ENCODE data around the gene SLC5A6.

Gene SLC5A6

DNA sequence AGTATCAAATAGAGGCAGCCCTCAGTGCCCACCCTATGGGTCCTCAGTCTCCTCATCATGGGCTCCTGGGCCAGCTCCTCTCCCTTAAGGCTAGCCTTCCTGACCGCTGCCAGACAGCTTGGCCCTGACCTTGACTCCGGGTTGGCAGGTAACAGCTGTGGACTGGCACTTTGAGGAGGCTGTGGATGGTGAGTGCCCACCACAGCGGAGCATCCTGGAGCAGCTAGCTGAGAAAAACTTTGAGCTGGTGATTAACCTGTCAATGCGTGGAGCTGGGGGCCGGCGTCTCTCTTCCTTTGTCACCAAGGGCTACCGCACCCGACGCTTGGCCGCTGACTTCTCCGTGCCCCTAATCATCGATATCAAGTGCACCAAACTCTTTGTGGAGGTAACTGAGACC is 24.1 kb upstream of the SLC5A6 start:
- DNase-seq: no peak

DNA sequence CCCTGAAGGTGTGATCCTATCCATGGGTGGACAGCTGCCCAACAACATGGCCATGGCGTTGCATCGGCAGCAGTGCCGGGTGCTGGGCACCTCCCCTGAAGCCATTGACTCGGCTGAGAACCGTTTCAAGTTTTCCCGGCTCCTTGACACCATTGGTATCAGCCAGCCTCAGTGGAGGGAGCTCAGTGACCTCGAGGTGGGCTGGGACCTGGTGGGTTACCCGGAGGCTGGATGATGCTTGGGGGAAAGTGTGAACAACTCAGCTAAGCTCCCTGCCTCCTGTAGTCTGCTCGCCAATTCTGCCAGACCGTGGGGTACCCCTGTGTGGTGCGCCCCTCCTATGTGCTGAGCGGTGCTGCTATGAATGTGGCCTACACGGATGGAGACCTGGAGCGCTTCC is 21.3 kb upstream of the SLC5A6 start:
- DNase-seq: no peak

DNA sequence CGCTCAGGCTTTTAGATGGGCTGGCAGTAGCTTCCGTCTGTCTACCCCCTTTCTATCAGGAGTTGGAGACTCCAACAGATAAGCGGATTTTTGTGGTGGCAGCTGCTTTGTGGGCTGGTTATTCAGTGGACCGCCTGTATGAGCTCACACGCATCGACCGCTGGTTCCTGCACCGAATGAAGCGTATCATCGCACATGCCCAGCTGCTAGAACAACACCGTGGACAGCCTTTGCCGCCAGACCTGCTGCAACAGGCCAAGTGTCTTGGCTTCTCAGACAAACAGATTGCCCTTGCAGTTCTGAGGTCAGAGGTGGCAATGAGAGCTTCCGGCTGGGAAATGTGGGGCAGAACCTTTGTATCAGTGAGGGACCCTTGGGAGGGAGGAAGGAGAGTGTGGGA is 19.9 kb upstream of the SLC5A6 start:
- no peak for DNase-seq

- DNase-seq: no peak
Measured at GRCh38 chr2:27227501-27227900, 15.4 kb upstream of the SLC5A6 start.

DNA sequence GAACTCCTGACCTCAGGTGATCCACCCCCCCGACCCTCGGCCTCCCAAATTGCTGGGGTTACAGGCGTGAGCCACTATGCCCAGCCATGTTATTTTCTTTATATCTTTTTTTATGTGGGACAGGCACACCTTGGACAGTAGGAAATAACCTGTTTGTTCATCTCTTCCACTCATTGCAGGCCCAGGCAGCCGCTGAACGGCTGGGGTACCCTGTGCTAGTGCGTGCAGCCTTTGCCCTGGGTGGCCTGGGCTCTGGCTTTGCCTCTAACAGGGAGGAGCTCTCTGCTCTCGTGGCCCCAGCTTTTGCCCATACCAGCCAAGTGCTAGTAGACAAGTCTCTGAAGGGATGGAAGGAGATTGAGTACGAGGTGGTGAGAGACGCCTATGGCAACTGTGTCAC is 13.5 kb upstream of the SLC5A6 start:
- no peak for DNase-seq

GRCh38 chr2:27223416-27223815 is 11.3 kb upstream of the SLC5A6 start:
- DNase-seq: no peak

DNA sequence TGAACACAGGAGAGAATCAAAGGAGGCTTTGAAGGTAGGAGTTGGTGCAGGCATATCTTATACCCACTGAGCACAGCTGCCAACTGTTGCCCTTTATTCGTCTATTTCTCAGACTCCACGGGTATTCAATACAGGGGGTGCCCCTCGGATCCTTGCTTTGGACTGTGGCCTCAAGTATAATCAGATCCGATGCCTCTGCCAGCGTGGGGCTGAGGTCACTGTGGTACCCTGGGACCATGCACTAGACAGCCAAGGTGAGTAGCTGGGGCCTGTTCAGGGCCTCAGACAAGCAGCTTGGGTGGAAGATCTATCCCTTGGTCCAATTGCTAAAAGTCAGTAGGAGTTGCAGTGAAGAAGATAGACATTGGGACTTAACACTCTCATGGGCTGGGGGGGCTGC is 10.3 kb upstream of the SLC5A6 start:
- DNase-seq: no peak

DNA sequence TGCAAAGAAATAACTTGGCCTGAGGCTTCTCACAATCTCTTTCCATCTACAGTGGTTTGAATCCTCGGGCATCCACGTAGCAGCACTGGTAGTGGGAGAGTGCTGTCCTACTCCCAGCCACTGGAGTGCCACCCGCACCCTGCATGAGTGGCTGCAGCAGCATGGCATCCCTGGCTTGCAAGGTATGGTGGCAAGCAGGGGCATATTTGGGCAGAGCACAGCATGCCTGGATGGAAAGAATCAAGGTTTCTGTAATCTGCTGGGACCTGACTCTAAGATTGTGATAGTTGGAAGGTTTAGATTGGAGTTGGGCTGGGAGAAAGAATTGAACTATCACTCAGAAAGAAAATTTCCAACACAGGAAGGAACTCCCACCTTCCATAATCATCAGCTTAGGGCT is 9.1 kb upstream of the SLC5A6 start:
- no peak for DNase-seq

GRCh38 chr2:27220091-27220490 is 8.0 kb upstream of the SLC5A6 start:
- no peak for DNase-seq

DNA sequence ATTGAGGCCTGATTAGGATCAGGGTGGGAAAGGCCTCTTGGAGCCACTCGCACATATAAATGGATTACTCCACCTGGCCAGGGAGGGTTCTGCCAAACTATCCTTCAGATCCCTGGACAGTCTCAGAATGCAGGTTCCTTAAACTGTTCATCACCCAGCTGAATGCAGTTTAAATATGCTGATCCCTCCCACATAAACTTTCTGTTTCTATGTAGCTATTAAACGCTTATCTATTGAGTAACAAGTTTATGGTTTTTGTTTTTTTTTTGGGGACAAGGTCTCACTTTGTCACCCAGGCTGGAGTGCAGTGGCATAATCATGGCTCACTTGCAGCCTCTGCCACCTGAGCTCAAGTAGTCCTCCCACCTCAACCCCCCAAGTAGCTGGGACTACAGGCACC is 7.0 kb upstream of the SLC5A6 start:
- no peak for DNase-seq

DNA sequence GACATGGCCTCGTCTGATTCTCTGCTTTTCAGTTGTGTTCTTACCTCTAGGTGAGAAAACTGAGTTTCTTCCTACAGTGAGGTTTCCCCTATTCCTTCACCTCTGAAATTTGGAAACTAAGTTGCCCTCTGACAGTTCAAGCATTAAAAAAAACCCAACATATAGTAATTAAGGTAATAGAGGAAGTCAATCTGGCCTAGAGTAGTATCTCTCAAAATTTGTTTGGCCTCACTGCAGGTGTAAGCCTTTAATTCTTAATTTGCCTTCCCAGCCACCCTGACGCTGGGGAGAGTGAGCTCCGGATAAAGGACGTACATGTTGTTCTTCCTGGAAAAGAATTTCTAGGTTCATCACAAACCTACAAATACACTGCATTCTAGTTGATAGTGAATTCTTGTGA is 6.5 kb upstream of the SLC5A6 start:
- DNase-seq: no peak

DNA sequence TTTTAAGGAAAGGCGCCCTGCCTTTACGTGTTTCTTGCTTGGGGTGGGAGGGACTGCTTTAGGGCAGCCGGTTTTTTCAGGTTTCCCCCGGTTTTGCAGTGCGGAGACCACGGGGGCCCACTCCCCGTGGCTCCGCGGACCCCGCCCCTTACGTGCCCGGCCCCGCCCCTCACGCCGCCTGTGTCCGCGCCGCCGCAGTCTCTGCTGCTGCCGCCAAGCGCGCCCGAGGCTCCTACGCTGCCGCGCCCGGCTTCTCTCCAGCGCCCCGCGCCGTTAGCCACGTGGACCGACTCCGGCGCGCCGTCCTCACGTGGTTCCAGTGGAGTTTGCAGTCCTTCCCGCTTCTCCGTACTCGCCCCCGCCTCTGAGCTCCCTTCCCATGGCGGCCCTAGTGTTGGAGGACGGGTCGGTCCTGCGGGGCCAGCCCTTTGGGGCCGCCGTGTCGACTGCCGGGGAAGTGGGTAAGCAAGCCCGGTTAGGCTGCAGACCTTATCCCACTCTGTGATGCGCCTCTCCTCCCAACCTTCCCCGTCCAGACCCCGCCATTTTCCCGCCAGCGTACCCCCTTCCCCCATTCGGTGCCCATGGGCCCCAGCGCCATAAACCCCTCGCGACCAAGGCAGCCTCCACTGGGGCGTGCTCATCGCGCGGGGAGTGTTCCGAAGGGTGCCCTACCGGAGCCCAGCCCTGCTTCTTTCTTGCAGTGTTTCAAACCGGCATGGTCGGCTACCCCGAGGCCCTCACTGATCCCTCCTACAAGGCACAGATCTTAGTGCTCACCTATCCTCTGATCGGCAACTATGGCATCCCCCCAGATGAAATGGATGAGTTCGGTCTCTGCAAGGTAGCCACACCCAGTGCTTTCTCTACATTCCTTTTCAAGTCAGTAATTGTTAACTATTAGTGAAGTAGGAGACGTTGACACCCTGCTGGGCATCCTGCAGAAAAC is 5.4 kb upstream of the SLC5A6 start, which contains the start of gene CAD:
Gene CAD (plus strand): TSS at position 197 of the 949 bp plus-strand sequence. CDS start 183 bp downstream, at position 380.
- DNase-seq: peak; percentile 72 to 92 (median 82)

GRCh38 chr2:27216416-27217137 is 4.5 kb upstream of the SLC5A6 start:
- no peak for DNase-seq

DNA sequence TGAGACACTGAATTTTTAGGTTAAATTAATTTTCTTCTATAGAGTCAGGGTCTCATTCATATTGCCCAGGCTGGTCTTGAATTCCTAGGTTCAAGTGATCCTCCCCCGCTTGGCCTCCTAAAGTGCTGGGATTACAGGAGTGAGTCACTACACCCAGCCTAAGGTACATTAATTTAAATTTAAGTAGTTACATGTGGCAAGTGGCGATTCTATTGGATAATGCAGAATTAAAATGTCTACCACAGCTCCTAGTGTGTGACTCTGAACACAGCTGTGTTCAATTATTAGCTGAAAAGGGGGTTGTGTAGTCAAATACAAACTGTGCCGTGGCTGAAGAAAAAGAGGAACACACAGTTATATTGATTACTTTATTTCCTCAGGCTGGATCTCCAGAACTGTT is 2.9 kb upstream of the SLC5A6 start:
- no peak for DNase-seq

GRCh38 chr2:27212626-27213471 is 781 bp upstream of the SLC5A6 start:
- DNase-seq: peak in 4 of 5 experiments; percentile 15 to 88 (median 60)

GRCh38 chr2:27211241-27211942 is 676 bp downstream of the SLC5A6 start:
- DNase-seq: no peak

DNA sequence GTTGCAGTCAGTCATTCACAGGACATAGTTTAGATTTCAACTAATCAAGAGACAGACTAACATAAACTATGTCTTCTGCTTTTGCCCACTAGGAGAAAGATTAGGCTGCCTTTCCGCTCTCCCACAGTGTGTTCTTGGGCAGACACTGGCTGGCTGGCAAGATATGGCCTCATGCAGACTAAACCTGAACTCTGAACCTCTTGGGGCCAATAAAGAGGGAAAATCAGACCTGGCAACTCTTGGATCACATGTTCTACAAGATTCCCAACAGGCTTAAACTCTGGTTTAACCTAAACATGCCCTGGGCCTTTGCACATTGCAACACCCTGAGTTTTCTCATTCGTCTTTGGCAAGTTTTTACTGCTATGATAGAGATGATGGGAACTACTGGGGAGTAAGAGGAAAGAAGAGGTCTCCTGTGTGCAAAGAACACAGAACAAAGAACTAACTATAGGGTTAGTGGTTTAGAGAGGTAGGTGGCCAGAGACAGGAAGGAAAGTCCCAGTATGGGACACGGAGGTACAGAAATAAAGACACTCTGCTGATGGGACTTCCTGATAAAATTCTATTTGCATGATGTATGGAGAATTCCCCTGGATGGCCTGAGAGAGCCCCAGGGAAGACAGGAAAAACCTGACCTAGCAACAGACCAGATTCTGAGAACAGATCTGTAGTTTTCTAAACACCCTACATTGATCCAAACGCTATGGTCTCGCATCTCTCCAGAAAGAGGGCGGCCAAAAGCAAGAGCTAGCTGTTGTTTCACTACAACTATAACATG is 2.3 kb downstream of the SLC5A6 start:
- no peak for DNase-seq

GRCh38 chr2:27208486-27209050 is 3.5 kb downstream of the SLC5A6 start:
- no peak for DNase-seq

GRCh38 chr2:27206346-27206745 is 5.7 kb downstream of the SLC5A6 start:
- no peak for DNase-seq

GRCh38 chr2:27205206-27205605 is 6.9 kb downstream of the SLC5A6 start:
- no peak for DNase-seq

DNA sequence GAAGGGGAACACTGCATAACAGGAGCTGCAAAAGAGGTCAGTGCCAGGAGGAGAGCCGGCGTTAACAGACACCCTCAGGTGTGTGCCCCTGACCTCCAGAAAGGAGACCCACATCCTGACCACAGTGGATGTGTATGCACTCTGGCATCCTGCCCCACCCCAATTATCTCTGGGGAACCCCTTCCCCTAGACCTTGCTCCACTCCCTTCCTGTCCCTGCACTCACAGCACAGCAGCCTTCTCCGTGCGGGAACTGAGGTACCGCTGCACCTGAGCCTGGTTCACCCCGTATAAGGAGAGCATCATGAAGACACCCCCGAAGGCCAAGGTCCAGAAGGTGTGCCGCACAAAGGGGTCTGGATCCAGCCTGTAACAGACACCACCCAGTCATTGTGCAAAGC is 7.5 kb downstream of the SLC5A6 start:
- DNase-seq: peak in 1 of 5 experiments; percentile 19
